Activated naive CD4-positive, alpha-beta T cell treated with Interleukin-2 at 50 U/mL for 16 hours (primary cell): ENCODE results near the gene CCM2.

Experiments
- DNase-seq: peaks from one replicate; pipeline ENCODE4 v3.0.0-alpha.2; 2020

Gene CCM2

DNA sequence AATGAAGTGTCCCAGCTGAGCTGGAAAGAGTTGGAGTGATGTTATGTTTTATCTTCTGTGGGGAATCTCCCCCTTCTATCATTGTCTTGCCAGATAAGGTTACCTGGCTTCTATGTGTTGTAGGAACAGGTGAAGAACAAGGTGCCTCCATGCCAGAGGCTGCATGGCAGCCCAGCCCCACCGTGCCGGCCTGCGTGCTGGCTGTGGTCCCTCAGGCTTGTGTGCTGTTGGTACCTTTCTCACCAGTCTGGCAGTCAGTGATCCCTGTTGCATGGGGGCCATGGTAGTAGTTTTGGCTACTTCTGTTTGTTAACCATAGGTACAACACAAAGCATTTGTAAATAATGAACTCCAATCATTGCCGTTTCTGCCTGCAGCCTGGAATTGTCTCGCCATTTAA is 37.9 kb downstream of the CCM2 start:
- no peak for DNase-seq

- DNase-seq, result no peak
These were observed 39.1 kb downstream of the CCM2 start for GRCh38 chr7:45039106-45039505.

GRCh38 chr7:45044338-45044737 is 44.3 kb downstream of the CCM2 start:
- DNase-seq, result no peak

DNA sequence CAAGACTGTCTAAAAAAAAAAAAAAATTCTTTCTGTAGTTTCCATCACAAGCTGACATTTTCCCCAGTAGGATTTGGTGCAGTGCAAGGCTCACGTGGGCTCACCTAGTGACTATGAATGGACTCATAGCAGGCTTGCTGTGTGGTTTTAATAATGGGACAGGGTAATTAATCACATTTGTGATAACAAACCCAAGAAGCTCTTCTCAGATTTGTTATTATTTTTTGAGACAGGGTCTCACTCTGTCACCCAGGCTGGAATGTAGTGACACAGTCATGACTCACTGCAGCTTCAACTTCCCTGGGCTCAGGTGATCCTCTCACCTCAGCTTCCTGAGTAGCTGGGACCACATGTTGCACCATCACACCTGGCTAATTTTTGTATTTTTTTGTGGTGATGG is 48.7 kb downstream of the CCM2 start:
- no peak for DNase-seq

DNA sequence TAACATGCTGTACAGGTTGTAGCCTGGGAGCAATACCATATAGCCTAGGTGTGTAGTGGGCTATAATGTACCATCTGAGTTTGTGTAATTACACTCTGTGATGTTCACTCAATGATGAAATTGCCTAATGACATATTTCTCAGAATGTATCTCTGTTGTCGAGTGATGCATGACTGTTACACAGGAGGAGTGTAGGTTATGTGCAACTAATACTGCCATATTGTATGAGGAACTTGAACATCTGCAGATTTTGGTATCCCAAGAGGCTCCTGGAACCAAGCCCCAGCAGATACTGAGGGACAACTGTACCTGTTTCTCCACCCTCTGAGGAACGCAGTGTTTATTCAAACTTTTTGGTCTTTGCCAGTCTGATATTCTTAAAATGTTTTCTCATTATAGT is 50.2 kb downstream of the CCM2 start:
- no peak for DNase-seq

DNA sequence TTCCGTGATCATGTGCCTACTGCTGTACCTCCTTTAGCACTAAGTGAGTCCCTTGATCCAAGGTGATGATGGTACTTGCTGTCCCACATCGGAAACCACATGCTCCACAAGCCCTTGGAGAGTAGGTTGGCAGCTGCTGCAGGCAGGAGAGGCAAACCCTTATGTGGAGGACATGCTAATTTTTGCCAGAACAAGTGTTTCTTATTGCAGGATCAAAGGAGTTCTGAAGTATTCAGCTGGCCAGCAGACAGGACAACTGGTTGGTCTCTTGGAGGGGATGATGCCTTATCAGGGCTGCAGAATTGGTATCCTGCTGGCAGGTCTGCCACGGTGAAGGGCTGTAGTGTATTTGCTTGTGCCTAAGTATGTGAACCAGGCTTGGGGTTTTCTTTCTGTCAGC is 52.0 kb downstream of the CCM2 start:
- no peak for DNase-seq

DNA sequence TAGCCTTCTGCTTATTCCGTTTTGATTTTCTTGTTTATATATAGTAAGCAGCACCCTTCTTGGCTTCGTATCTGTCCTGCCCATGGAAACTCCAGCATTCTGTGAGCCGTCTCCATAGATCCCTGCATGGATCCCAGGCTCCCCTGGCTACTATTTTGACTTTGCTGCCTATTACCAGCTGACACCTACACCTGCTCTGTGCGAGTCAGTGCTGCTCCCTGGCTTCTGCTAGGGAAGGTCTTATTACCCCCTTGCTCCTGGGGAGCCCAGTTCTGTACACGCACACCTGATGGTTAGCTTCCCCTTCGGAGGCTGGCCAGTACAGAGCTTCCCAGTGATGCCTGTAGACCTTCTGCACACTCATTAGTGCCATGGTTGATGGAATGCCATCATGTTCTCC is 53.4 kb downstream of the CCM2 start:
- no peak for DNase-seq

DNA sequence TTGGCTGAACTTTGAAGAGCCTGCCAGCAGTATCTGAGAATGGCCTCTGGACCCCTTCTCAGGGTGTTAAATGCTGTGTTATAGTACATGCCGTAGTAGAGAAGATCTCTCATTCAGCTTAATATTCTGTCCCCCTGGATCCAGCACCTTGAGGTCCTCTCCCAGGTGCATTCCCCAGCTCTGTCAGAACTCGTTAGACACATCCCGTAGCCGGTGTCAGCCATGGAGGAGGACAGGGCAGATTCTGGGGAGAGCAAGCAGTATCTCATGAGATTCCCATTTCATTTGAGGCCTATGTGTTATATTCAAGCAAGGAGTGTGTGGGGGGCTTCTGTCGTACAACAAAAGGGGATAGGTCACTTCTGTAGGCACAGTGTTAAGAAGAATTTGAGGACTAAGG is 53.9 kb downstream of the CCM2 start:
- no peak for DNase-seq

DNA sequence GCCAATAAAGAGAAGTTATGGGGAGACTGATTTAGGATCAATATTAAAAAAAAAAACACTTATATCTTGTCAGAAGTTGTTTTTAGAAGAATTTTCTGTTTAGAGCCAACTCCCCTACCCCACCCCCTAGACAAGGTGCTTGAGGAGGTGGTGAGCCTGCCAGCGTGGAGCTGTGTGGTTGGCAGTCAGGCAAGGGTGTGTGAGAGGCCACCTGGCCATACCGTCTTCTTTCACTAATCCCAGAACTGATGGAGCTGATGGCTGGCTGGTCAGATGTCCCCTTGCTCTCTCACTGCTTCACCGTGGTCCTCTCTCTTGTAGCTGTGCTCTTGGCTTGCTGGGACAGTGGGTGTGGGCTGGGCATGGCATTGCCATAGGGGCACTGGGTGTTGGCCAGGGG is 54.4 kb downstream of the CCM2 start:
- DNase-seq, result no peak

- DNase-seq, result no peak
These were observed 55.0 kb downstream of the CCM2 start for GRCh38 chr7:45055016-45055415.

GRCh38 chr7:45055594-45056219 is 55.7 kb downstream of the CCM2 start:
- no peak for DNase-seq

- no peak for DNase-seq
These were observed 57.9 kb downstream of the CCM2 start for GRCh38 chr7:45057878-45058277.

DNA sequence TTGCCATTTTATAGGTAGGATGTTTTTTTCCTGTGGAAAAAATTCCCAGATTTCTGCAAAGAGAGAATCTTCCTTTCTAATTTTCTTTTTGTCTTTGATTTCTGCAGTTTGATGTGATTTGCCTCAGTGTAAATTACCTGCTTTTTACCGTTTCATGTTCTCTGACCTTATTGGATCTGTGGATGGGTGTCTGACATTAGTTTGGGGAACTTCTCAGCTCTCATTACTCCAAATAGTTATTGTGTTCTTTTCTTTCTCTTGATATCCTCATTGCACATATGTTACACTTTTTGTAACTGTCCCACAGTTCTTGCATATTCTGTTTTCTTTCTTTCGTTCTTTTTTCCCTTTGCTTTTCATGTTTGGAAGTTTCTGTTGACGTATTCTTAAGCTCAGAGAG is 60.3 kb downstream of the CCM2 start:
- DNase-seq, result no peak

DNA sequence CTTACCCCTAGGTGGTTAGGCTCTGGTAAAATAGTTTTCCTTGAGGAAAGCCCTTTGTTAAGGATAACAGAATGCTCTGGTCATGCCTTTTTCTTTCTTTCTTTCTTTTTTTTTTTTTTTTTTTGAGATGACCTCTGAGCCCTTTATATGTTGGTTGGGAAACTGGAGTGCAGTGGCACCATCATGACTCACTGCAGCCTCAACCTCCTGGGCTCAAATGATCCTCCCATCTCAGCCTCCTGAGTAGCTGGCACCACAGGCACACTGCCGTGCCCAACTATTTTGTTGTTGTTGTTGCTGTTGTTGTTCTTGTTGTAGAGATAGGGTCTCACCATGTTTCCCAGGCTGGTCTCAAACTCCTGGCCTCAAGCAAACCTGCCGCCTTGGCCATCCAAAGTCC is 61.4 kb downstream of the CCM2 start:
- DNase-seq, result no peak

DNA sequence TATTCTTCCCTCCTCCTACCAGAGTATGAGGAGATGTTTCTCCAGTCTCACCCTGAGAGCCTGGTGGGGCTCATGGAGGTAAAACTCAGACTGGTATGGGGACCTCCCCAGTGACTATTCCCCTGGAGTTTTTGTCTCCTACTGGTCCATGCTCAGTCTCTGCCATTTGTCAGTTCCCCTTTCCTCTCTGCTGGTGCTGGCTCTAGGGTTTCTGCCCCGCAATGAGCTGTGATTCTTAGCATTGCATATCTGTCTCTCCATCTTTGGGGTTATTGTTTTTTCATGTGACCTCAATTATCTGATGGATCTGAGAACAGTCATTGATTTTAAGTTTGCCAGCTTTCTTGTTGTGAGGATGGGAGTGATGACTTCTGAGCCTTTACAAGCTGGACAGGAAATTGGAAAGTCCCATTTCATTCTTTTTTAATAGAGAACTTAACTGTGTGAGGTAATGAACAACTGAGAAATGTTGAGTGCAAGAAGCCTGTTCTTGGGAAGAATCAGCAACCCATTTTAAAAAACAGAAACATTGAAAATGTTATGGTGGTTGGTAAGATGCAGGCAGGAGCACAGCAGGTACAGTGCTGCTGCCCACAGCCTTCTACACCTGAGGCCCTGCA is 61.9 kb downstream of the CCM2 start:
- DNase-seq, result no peak

DNA sequence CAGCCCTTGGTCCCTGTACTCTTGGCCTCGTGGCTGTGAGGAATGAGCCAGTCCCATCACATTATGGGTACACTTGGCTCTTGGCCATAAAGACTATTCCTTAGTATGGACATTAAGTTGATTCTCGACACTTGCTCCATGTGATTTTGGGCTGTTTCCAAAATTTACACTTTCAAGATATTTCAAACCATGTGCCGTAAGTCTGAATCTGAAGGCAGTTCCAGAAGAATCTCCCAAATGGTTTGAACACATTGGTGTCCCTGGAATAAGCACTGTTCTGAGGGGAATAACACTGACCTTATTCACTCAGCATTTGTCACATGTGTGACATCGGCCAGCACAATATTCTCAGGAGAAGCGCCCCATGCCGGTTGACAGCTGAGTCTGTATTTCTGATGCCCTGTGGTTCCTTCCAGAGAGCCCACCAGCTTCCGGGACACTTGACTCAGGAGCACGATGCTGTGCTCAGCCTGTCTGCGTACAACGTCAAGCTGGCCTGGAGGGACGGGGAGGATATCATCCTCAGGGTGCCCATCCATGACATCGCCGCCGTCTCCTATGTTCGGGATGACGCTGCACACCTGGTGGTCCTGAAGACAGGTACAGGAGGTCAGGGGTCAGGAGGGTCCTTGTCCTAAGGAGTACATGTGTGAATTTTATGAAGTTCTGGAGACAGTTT is 64.2 kb downstream of the CCM2 start:
- DNase-seq, result no peak

DNA sequence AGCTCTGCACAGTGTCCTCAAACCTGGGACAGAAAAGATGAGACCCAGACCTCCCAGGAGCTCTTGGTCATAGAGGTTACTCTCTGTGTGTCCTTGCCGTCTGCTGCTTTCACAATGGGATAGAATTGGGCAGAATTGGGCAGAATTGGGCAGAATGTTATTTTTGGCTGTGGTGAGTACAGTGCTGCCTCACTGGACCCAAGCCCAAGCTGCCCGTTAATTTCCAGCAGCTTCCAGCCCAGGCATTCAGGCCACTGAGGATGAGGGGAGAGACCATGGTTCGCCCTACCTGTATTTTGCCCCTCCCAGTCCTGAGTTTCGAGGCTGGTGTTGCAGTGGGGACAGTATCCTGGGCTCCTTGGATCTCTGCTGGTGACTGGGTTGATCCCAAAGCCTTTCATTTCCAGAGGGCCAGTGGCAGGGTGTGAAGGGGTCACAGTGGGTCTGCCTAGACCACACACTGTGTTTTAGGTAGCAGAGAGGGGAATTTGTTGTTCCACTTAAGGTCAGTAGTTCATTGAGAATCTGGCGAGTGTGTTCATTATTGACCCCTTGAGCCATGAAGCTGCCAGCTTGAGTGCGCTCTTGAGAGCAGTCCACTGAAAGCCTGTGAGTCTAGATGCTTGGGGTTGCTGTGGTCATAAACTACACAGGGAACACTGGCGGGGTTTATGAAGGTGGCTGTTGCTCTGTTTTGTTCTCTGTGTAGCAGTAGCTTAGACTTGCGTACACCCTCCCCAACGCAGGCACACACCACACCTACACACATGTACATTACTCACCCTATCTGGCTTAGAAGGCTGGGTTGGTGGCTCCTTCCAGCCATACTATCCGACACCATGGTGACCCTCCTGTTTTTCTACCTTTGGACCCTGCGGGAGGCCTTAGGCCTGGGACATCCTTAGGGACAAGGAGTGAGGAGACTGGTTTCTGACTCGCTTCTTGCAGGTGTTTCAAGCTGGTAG is 65.3 kb downstream of the CCM2 start:
- no peak for DNase-seq

- no peak for DNase-seq
These were observed 66.4 kb downstream of the CCM2 start for GRCh38 chr7:45066409-45066808.

GRCh38 chr7:45067582-45067981 is 67.6 kb downstream of the CCM2 start:
- no peak for DNase-seq

DNA sequence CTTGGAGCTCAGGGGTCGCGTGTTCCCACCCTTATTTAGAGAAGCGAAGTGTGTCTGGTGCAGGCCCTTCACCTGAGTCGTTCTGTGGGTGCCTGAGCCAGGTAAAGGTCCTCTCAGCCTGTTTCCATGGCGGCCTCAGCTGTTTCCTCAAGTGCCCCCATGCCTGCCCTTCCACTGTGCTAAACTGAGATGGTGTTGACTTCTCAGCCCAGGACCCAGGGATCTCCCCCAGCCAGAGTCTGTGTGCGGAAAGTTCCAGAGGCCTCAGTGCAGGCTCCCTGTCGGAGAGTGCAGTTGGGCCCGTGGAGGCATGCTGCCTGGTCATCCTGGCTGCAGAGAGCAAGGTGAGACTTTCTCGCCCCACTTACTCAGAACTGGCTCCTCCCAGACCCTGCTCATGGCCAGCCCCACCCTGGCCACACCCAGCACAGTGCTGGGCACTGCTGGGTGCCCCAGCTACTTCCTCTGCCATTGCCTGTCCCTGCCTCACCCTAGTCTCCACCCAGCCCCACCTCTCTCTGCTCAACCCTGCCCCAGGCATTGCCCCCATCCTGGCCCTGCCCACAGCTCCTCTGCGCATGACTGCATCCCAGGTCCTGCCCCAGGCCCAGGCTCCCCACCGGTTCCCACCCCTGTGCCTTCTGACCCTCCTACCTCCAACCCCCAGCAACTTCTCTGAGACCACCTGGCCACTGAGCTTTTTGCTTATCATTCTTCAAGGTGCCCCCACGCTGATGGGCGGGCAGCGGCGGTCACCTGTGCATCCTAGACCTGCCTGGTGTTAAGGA is 68.4 kb downstream of the CCM2 start:
- no peak for DNase-seq

- no peak for DNase-seq
These were observed 69.6 kb downstream of the CCM2 start for GRCh38 chr7:45069444-45070253.

DNA sequence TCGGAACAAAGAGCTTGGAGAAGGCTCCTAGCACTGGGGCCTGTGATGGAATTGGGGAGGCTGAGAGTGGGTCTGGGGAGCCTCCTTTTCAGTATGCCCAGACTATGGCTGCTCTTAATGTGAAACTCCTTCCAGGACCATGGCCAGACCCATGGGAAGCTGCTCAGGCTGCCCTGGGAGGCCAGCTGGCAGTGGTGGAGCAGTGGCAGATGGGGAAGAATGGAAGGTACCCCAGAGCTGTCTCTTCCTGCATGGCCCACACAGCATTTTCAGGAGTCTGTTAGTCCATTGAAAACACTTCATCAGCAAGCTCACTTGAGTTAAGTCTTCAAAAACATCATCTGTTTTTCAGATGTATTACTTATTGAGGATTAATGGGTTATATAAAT is 70.2 kb downstream of the CCM2 start:
- no peak for DNase-seq
